Glutamatergic neuron (in vitro differentiated cells): ENCODE results near the gene NTRK2. TPM values are rescaled to one million over a fixed set of nuclear protein-coding genes. Genes with fewer than 3 reads are reported as not detected.

Experiments
- DNase-seq: peaks from one replicate; pipeline ENCODE4 v3.0.0; 2022
- H3K27ac Mint-ChIP-seq: one replicate; pipeline ENCODE4 v1.8.0; 2020; ENCODE audit warnings: mild to moderate bottlenecking, mixed read lengths, inconsistent platforms; ENCODE audit not compliant: unreplicated experiment
- H3K27me3 Mint-ChIP-seq: one replicate; pipeline ENCODE4 v1.8.0; 2020; ENCODE audit warnings: mild to moderate bottlenecking, moderate library complexity, mixed read lengths, inconsistent platforms; ENCODE audit not compliant: unreplicated experiment
- H3K36me3 Mint-ChIP-seq: one replicate; pipeline ENCODE4 v1.8.0; 2020; ENCODE audit warnings: mild to moderate bottlenecking, mixed read lengths, inconsistent platforms; ENCODE audit not compliant: unreplicated experiment
- H3K4me1 Mint-ChIP-seq: one replicate; pipeline ENCODE4 v1.8.0; 2020; ENCODE audit warnings: mild to moderate bottlenecking, low read depth, mixed read lengths, inconsistent platforms; ENCODE audit not compliant: unreplicated experiment
- H3K4me3 Mint-ChIP-seq: one replicate; pipeline ENCODE4 v1.8.0; 2020; ENCODE audit warnings: mild to moderate bottlenecking, mixed read lengths, inconsistent platforms; ENCODE audit not compliant: unreplicated experiment
- H3K9me3 Mint-ChIP-seq: one replicate; pipeline ENCODE4 v1.8.0; 2020; ENCODE audit warnings: mild to moderate bottlenecking, moderate library complexity, mixed read lengths, inconsistent platforms; ENCODE audit not compliant: unreplicated experiment
- total RNA-seq: library from RNA; stranded (reverse); fragmentation: NEBNext Ultra II Directional; extraction: Animal tissue kit (Norgen Biotek cat#: 25700); gene quantifications from one replicate; pipeline ENCODE4 v1.2.1, GENCODE V29; 2021; ENCODE audit not compliant: unreplicated experiment
- TF ChIP-seq, protein P1 (sequence below): fragments of 200-600 bp; sonication (generic); IDR thresholded peaks from one replicate; pipeline ENCODE4 v1.5.0; 2021; ENCODE audit not compliant: partially characterized antibody, unreplicated experiment

NTRK2 gene
- total RNA-seq, 1 donor from 2014 or later, result 2.1 TPM

- H3K4me3 Mint-ChIP-seq, result no peak overlapping the region
- H3K4me1 Mint-ChIP-seq, result peaks cover 9% of the 10 kb centered on the region
- DNase-seq, result no peak
- H3K9me3 Mint-ChIP-seq, result no peaks in the 10 kb centered on the region
- H3K36me3 Mint-ChIP-seq, result no peaks in the 10 kb centered on the region
- no peak overlapping the region for H3K27ac Mint-ChIP-seq
- H3K27me3 Mint-ChIP-seq, result no peaks in the 10 kb centered on the region
- TF ChIP-seq, protein P1, sequence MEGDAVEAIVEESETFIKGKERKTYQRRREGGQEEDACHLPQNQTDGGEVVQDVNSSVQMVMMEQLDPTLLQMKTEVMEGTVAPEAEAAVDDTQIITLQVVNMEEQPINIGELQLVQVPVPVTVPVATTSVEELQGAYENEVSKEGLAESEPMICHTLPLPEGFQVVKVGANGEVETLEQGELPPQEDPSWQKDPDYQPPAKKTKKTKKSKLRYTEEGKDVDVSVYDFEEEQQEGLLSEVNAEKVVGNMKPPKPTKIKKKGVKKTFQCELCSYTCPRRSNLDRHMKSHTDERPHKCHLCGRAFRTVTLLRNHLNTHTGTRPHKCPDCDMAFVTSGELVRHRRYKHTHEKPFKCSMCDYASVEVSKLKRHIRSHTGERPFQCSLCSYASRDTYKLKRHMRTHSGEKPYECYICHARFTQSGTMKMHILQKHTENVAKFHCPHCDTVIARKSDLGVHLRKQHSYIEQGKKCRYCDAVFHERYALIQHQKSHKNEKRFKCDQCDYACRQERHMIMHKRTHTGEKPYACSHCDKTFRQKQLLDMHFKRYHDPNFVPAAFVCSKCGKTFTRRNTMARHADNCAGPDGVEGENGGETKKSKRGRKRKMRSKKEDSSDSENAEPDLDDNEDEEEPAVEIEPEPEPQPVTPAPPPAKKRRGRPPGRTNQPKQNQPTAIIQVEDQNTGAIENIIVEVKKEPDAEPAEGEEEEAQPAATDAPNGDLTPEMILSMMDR, result no peak
These were observed 32.3 kb downstream of the NTRK2 start for GRCh38 chr9:84701801-84702200.

- Mint-ChIP-seq H3K4me1 (peaks cover 9% of the 10 kb centered on the region), H3K36me3 (no peaks in the 10 kb centered on the region), H3K4me3 (no peak overlapping the region), H3K27ac (no peak overlapping the region), H3K27me3 (no peaks in the 10 kb centered on the region), H3K9me3 (no peaks in the 10 kb centered on the region)
- no peak for DNase-seq
- TF ChIP-seq, protein P1, result no peak
These were observed 32.9 kb downstream of the NTRK2 start for GRCh38 chr9:84702471-84702870.

GRCh38 chr9:84703793-84704192 lies 34.3 kb downstream of the NTRK2 start:
- Mint-ChIP-seq H3K27me3 (no peaks in the 10 kb centered on the region), H3K36me3 (no peaks in the 10 kb centered on the region), H3K4me1 (peaks cover 9% of the 10 kb centered on the region), H3K4me3 (no peak overlapping the region), H3K9me3 (no peaks in the 10 kb centered on the region), H3K27ac (no peak overlapping the region)
- TF ChIP-seq, protein P1, result no peak
- no peak for DNase-seq

GRCh38 chr9:84705128-84705527 lies 35.6 kb downstream of the NTRK2 start:
- DNase-seq, result no peak
- Mint-ChIP-seq H3K9me3 (no peaks in the 10 kb centered on the region), H3K4me3 (no peak overlapping the region), H3K27me3 (no peaks in the 10 kb centered on the region), H3K36me3 (no peaks in the 10 kb centered on the region), H3K4me1 (peaks cover 9% of the 10 kb centered on the region), H3K27ac (no peak overlapping the region)
- TF ChIP-seq, protein P1, result no peak

- H3K4me3 Mint-ChIP-seq, result no peak overlapping the region
- H3K27ac Mint-ChIP-seq, result no peak overlapping the region
- H3K36me3 Mint-ChIP-seq, result no peaks in the 10 kb centered on the region
- peaks cover 7% of the 10 kb centered on the region for H3K4me1 Mint-ChIP-seq
- TF ChIP-seq, protein P1, result no peak
- no peak for DNase-seq
- H3K27me3 Mint-ChIP-seq, result no peaks in the 10 kb centered on the region
- H3K9me3 Mint-ChIP-seq, result no peaks in the 10 kb centered on the region
These were observed 38.9 kb downstream of the NTRK2 start for GRCh38 chr9:84708400-84708799.
